HUDEP-2 (cell line): ENCODE data around the gene AGXT2.

ENCODE experiments used
- DNase-seq, 76 experiments: peaks; one replicate each; lab custom pipeline; 2025; ENCODE audit not compliant: unreplicated experiment in 76 of 76; lab: John Stamatoyannopoulos, UW

AGXT2 gene

DNA sequence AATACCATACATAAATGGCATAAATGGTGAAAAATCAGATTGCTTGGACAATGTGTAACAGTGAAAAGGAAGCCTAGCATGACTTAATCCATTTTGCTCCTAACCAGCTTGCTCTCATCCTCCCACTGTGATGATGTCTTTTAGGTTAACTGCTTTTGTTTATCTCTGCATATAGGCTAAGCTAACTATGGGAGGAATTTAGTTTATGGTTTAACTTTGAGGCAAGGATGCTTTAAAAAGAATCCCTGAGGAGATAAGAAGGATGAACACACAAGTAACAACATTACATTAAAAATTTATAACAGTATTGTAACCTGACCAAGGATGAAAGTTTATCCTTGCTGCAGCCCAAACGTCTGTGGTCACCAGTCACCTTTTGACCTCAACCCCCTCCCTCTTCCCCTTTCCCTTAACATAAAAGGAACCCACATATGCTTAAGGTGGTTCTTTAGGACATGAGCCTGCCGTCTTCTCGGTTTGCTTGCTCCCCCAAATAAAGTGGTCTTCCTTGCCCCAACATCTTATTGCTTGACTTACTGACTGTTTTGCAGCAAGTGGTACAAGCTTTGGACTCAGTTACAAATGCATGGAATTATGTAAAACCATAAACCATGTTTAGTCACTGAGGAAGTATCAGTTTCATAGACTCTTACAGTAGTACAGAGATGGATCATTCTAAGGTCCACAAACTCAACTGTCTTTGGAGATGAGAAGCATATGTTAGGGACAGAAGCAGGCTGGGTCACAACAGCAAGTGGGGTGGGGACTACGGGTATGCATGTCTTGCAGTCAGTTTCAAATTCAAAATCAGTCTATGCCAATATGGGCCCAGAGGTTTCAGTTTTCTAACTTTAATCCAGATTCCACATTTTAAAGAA is 31.3 kb downstream of the AGXT2 start:
- no peak for DNase-seq

DNA sequence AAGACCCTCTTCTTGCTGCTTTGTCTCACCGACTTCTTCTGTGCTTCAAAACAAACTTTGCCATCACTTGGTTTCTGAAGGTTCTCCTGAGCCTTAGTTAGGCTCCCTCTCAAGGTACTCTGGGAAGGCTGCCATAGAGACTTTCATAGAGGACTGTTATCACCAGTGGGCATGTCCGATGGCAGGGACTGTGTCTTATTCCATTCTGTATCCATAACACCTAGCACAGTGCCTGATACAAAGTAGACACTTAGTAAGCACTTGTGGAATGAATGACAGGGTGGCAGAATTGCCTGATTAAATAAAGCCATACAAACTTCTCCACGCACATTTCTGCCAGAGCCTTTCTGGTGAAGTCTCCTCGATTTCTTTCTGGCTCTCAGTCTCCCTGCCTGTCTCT is 32.7 kb downstream of the AGXT2 start:
- no peak for DNase-seq

DNA sequence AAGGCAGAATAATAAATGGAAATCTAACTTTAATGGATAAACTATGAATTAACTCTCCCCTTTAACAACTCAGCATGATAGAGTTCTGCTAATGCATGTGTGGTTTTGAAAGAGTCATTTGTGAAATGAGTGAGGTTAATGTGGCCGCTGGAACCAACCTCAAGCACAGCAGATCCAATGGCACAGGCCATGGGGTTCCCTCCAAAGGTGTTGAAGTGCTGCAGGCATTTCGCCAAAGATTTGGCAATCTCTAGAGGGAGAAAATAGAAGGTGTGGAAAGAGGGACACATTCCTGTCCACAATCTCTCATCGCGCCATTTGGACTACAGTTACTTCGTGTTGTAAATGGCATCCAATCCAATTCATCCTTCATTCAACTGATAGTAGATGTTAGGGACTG is 35.0 kb downstream of the AGXT2 start:
- no peak for DNase-seq

DNA sequence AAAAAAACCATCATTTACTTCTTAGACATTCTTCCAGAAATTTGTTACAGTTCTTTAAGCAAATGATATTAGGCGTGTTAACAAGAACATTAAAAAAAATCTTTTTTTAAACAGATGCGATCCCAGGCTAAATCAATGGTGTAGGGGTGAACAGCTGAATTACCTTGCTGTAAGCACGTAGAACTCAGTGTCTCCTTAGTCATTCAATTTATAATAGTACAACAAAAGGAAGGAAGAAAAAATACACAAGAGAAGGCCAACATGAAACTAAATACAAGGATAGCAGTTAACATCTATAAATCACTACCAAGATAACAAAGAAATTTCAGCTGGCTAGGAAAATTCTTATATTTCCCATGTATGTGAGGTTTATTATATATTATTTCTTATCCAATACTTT is 35.4 kb downstream of the AGXT2 start:
- no peak for DNase-seq

DNA sequence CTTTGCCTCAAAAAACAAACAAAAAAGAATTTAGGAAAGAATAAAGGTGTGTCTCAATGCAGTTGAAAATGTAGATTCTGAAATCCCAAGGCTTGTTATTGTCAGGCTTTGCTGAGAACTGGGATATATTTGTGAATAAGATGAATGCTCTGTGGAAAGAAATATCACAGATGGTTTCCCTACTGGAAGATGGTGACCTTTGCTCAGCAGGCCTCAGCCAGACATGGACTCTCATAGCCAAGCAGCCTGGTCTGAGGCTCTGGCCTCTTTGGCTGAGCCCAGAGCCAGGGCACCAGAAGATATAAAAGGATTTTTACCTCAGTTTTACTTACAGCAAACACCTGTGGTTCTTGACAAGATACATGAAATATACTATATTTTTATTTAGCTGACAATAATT is 37.1 kb downstream of the AGXT2 start:
- no peak for DNase-seq

DNA sequence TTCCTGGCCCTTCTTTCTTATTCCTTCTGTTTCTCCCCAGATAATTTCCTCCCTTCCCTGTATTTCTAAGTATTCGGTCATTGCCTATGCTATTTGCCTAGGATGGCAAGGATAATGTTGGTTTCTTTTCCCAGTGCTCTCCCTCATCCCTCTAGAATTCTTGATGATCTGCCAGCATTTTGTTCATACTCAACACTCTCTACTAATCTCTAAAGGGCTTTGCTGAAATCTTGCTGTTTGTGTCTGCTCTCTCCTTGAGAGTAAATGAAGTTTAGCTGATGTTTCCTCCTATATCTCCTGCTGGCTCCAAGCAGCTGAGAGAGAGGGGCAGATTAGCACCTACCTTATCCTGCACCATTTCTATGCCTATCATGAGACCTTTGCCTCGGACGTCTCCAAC is 38.1 kb downstream of the AGXT2 start:
- no peak for DNase-seq

DNA sequence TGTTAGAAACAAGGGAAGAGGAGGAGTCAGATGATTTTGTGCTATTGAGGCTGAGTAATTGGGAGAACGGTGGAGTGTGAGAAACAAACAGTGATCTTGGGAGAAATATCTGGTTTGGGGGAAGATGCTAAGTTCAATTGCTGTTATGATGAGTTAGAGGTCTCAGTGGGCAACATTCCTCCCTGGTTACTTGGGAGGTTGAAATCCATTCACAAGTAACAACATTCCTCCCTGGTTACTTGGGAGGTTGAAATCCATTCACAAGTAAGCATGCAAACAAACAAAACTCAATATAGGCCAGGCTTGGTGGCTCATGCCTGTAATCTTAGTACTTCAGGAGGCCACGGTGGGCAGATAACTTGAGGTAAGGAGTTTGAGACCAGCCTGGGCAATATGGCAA is 38.7 kb downstream of the AGXT2 start:
- no peak for DNase-seq

DNA sequence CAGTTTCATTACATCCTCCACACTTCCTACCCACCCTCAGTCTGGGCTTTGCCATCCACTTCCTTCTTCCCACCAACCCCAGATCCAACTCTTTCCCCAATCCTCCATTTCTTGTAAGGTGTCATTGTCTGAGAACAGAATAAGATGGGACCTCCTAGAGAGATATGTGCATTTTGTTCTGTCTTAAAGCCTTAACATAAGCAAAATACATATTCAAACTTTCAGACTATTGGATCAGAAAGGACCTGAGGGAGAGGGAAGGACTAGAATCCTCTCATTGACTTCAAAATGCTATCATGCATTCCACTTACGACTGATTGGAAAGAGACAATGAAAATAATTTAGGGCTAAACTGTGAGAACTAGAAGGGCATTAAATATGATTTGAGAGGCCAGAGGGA is 43.0 kb downstream of the AGXT2 start:
- DNase-seq: no peak

DNA sequence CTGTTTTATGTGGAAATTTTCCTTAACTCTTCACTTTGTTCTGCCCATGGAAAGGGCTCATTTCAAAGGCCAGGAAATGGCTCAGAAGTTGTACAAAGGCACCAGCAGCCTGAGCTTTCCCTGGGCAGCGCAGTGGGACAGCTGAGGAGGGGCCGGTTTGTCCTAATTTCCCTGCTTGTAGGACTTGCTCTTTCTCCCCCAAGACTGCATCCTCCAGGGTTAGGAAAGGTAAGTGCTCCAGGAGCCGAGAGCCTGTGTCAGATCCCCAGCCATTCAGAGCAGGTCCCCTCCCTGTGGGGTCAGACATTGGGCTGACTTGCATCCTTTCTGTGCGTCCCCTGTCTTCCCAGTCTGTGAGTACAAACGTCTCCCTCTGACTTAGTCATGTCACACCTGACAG is 43.5 kb downstream of the AGXT2 start:
- no peak for DNase-seq

DNA sequence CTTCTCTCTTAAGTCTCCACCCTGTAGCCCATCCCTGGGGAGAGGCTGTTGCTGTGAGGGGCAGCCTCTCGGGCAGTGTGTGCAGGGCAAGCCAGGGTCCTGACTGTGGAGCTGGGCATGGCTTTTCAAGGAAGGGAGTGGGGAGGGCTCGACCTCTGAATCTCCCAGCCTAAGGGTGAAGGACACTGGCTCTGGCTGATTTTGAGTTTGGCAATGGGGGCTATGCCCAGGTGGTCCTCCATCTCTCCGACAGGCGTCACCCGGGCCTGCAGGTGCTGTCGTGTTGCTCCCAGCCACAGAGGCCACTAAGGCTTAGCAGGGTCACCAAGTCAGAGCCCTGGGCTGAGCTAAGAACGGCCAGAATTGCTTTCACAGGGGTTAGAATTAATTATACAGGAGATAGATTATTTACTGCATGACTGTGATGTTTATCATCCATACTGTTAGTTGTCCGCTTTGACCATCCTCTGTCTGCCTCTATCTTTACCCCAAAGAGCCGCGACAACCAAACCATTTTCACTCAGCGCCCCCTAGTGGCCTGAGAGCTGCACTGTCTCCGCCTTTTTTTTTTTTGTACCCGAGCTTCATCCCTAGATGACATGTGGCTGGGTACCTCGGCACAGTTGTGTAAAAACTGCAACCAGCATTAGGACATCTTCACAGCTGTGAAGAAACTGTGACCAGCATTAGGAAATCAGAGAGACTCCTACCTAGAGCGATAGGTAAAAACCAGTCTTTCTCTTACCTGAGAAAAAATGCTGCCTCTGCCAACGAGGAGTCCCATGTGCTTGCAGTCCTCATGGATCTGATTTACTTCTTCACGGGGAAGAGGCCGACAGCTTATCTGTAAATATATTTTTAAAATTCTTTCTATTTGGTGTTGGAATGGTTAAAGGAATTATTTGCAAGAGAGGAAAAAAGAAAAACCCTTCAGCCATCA is 44.5 kb downstream of the AGXT2 start:
- peak in 53 of 76 experiments; percentile 3 to 64 (median 31) for DNase-seq

DNA sequence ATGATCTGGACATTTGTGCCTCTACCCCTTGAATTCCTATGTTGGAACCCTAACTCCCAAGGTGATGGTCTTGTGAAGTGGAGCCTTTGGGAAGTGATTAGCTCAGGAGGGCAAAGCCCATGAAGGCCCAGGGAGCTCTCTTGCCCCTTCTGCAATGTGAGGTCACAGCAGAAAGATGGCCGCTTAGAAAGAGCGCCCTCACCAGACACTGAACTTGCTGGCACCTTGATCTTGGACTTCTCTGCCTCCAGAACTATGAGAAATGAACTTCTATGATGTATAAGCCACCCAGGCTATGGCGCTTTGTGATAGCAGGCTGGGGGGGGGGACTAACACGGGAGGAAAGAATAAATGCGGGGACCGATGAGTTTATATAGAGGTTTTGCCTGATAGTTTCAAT is 45.3 kb downstream of the AGXT2 start:
- no peak for DNase-seq

DNA sequence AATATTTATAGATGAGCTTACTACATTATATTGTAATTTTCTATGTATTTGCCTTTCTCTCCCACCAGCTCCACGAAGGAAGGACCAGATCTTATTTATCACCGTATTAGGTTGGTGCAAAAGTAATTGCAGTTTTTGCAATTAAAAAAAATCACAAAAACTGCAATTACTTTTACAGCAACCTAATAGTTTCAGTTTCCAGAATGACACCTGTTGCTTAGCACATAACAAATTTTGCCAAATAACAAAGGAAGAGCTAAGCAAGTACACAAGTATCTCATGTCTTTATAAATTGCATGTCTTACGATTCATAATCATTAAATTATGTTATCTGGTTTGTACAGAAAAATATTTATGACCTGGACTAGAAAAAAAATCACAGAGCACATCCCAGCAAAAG is 45.9 kb downstream of the AGXT2 start:
- DNase-seq: no peak

DNA sequence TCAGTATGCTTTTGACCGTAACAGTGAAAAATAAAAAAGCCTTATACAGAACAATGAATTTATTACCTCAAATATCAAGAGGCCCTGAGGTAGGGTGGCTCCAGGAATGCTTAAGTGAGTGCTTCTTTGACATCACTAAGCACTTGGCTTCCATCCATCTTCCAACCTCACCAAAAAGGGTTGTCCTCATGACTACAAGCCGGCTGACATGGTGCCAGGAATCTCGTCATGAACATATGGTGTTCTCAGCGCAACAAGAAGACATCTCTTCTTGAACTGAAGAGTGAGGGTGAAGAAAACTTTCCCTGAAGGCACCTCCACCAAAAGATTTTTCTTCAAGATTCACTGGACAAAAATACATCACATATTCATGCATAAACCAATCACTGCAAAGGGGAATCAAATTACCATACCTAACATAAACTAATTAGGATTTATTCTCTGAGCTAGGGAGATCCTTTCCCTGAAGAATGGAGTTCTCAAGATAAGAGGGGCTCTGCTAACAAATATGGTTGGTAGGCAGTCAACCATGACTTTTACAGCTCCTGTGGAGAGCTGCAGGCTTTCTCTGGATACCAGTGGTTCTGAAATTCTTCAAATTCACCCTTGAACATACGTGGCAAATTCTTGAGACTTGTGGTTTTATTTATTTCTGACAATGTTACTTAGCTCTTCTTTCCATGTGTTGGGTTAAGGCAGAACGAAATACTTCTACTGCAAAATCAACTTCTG is 49.5 kb downstream of the AGXT2 start:
- DNase-seq: peak in 4 of 76 experiments; percentile 0 to 7 (median 2)

DNA sequence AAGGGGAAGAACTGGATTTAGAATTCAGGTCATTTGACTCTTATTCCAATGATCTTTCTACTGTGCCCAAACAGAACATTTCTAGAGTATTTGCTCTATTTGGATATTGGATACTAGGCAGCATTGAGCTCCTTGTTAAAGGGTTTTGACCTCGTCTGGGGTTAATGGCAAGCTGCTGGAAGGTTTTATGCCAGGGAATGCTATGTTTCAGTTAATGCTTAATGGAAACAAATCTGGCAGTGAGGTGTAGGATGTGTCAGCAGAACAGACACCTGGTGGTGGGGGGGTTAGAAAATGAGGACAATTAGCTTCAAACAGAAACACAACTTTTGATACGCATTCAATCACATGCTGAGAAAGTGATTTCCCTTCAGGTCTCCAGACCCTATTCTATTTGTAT is 51.5 kb downstream of the AGXT2 start:
- no peak for DNase-seq

DNA sequence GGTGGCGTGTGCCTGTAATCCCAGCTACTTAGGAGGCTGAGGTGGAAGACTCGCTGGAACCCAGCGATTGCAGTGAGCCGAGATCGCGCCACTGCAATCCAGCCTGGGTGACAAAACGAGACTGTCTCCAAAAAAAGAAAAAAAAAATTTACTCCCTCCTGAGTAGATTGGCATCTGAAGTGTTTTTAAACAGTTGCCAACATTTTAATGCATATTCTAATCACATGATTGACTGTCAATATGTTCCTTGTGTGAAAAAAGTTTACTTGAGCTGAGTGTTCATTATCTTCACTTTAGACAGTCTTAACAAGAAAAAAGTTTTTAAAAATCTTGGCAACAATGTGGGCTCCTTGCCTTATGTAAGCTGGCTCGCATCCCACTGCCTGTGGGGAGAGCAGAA is 53.8 kb downstream of the AGXT2 start:
- no peak for DNase-seq

DNA sequence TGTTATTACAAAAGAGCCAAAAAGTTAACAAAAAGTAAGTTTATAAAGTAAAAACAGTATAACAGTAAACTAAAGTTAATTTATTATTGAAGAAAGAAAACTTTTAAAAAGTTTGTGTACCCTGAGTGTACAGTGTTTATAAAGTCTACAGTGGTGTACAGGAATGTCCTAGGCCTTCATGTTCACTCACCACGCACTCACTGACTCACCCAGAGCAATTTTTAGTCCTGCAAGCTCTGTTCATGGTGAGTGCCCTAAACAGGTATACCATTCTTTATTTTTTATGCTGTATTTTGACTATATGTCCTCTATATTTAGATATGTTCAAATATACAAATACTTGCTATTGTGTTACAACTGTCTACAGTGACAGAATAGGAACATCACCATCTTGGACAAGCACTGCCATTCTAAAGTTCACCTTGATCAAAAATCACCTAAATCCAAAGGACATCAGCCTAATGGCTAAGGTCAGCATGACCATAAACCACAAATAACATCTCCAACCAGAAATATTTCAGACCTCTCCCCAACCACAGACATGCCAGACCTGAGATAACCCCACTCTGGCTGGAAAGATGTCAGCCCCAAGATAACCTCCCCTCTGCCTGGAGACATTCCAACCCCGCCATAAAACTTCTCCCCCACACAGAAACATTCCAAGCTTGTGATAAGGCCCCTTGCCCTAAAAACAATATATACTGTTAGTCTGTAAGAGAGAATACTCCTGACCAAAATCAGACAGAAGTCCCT is 56.1 kb downstream of the AGXT2 start:
- DNase-seq: peak in 1 of 76 experiments; percentile 0

DNA sequence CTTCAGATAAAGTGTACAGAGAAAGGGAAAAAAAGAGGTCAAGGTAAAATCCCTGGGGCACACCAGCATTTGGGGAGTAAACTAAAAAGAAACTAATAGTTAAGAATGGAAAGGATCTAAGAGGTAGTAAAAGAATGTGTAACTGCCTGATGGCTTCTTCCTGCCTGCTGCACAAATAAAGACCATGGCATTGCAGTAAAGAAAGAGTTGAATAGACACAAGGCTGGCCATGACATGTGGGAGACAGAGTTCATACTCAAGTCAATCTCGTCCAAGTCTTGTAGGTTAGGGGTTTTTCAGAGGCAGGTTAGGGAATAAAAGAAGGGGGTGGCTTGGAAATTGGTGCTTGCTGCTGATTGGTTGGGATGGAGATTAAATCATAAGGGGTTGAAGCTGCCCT is 60.8 kb downstream of the AGXT2 start:
- DNase-seq: no peak

DNA sequence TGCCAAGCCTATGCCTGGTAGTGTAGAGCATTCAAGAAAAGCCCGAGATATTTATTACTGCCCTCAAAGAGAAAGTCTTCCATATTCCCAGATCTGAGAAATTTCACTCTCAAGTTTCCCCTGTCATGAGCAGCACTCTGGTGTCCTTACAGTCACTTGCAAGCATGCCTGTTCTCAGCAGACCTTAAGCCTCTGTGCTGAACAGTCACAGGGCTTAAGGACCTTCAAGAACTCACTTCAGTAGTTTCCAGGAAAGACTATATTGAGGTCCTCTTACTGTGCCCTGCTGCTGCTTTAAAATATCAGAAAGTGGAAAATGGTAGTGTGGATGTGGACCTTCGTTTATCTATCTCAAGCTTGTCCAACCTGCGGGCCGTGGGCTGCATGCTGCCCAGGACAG is 64.9 kb downstream of the AGXT2 start:
- no peak for DNase-seq

DNA sequence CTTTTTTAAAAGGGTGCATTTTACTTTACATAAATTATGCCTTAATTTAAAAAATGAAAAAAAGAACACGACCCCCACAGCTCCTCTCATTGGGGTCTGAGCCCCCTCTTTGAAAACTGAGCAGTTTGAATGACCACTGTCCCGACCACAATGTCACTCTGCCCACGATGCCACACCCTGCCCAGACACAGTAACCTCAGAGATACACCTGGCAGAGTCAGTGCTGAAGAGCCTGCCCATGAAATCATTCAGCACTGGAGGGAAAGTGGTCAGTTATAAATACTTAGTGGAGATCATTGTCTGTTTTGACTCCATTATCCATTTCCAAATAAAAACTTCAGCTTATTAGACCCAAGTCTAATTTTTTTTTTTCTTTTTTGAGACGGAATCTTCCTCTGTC is 69.1 kb downstream of the AGXT2 start:
- no peak for DNase-seq

DNA sequence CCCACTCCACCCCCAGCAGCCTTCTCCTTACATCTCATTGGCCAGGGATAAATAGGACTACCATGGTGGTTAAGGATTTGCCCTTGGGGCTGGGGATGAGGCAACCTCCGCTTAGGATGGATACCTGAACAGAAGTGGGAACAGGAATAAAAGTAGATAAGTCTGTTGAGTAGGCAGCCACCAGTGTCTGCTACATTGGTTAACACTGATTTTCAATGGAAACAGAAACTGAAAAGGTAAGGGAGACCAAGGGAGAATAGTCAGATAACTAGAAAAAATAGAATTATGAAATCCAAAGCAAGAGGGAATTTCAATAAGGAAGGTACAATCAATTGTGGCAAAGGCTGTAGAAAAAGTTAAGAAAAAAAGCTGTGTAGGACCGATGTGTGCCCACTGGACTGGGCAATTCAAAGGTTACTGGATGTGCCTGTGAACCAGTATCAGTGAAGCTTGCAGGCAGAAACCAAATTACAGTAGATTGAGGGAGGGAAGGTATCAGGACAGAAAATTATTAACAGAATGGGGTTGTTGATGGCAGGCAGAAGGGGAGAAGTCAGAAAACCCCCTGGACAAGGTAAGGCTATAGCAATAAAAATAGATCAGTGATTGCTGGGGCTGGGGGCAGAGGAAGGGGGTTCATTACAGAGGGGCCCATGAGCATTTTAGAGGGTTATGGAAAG is 69.7 kb downstream of the AGXT2 start:
- DNase-seq: no peak
